GM12878 (cell line): ENCODE data around the gene SMIM20. TPM values are rescaled to one million over a fixed set of nuclear protein-coding genes. Genes with fewer than 3 reads are reported as not detected.

Source experiments
- ATAC-seq: fragments of 200-7000 bp; cut with Tn5 transposase; 3 replicates; pipeline ENCODE4 v1.9.1; 2020; ENCODE audit warnings: mild to moderate bottlenecking, moderate library complexity
- BruUV-seq: library from RNA; stranded (reverse); fragments of 400-500 nt; replicated peaks from 2 replicates; lab custom pipeline; 2021; lab: Mats Ljungman, UMichigan
- CTCF ChIA-PET: fragments of 300-600 bp; sonication (Branson Sonifier 250); formaldehyde crosslinking; extraction: SDS; loops from one replicate; lab custom pipeline; 2021; ENCODE audit warnings: inconsistent platforms; lab: Yijun Ruan, JAX
- POLR2A ChIA-PET: fragments of 350-600 bp; formaldehyde crosslinking; extraction: SDS; loops from one replicate; lab custom pipeline; 2021; ENCODE audit warnings: inconsistent platforms; lab: Charles Lee
- RAD21 ChIA-PET: fragments of 300-600 bp; sonication (Branson Sonifier 250); formaldehyde crosslinking; loops from one replicate; lab custom pipeline; 2023; ENCODE audit warnings: antibody characterized with exemption; ENCODE audit not compliant: unreplicated experiment; lab: Charles Lee
- SMC1A ChIA-PET: fragments of 300-600 bp; sonication (Branson Sonifier 250); formaldehyde crosslinking; loops from one replicate; lab custom pipeline; 2023; ENCODE audit not compliant: unreplicated experiment, uncharacterized antibody; lab: Charles Lee
- DNase-seq: peaks from one replicate; pipeline ENCODE4 v3.0.0-alpha.2; 2011; ENCODE audit warnings: low read depth, low spot score
- FAIRE-seq: peaks from 3 replicates; lab custom pipeline; 2011; peaks lifted over from hg19 to GRCh38; lab: Jason Lieb, UNC
- H2AFZ ChIP-seq: 2 replicates; pipeline ENCODE4 v1.6.0; 2011; ENCODE audit warnings: low read depth, low read length, control low read depth; ENCODE audit not compliant: control insufficient read depth
- H3K27ac ChIP-seq: 2 replicates; pipeline ENCODE4 v1.5.1; 2011; ENCODE audit warnings: control low read depth; ENCODE audit not compliant: control insufficient read depth, insufficient read depth
- H3K27me3 ChIP-seq, 2 experiments: replicated peaks in 1 of 2; 2 replicates each; pipeline versions ENCODE4 v1.6.0 to v1.6.1; 2011; ENCODE audit warnings: low read length in 1 of 2; ENCODE audit not compliant: control insufficient read depth in 2 of 2, insufficient read depth in 2 of 2
- H3K36me3 ChIP-seq, 2 experiments: 2 replicates each; pipeline ENCODE4 v1.5.1; 2011; ENCODE audit warnings: low read length in 1 of 2; ENCODE audit not compliant: control insufficient read depth in 2 of 2, insufficient read depth in 2 of 2
- H3K4me1 ChIP-seq: 2 replicates; pipeline ENCODE4 v1.6.1; 2011; ENCODE audit warnings: mild to moderate bottlenecking, low read length, moderate library complexity, mixed read lengths; ENCODE audit not compliant: control insufficient read depth, insufficient read depth
- H3K4me2 ChIP-seq: 2 replicates; pipeline ENCODE4 v1.6.0; 2011; ENCODE audit warnings: control low read depth; ENCODE audit not compliant: control insufficient read depth, insufficient read depth
- H3K4me3 ChIP-seq: fragments of 200-600 bp; sonication (generic); 2 replicates; pipeline ENCODE4 v1.5.1; 2016
- H3K79me2 ChIP-seq: 2 replicates; pipeline ENCODE4 v1.6.0; 2011; ENCODE audit warnings: low read length; ENCODE audit not compliant: control insufficient read depth, insufficient read depth
- H3K9ac ChIP-seq: 2 replicates; pipeline ENCODE4 v1.8.0; 2011; ENCODE audit warnings: low read length, control low read depth, mixed read lengths; ENCODE audit not compliant: control insufficient read depth, insufficient read depth
- H3K9me3 ChIP-seq: replicated peaks from 3 replicates; pipeline ENCODE4 v1.5.1; 2011; ENCODE audit warnings: mild to moderate bottlenecking, low read length; ENCODE audit not compliant: control insufficient read depth, insufficient read depth
- H4K20me1 ChIP-seq: 2 replicates; pipeline ENCODE4 v1.6.0; 2011; ENCODE audit not compliant: control insufficient read depth, insufficient read depth
- ASH2L ChIP-seq: fragments of 300-600, 200-600 bp; sonication (generic); IDR thresholded peaks from 2 replicates; pipeline ENCODE4 v1.6.1; 2017; ENCODE audit warnings: low read depth, mild to moderate bottlenecking, borderline replicate concordance
- BACH1 ChIP-seq: fragments of 450-650 bp; IDR thresholded peaks from 2 replicates; pipeline ENCODE4 v1.6.1; 2017; ENCODE audit warnings: mild to moderate bottlenecking, borderline replicate concordance
- BHLHE40 ChIP-seq, 2 experiments: fragments of 450-650 bp in 1 of 2; IDR thresholded peaks; 2 replicates each; pipeline ENCODE4 v1.6.1; 2011 to 2017; ENCODE audit warnings: low read depth in 2 of 2, borderline replicate concordance in 1 of 2, improper control_type of control experiment in 1 of 2, low read length in 1 of 2, mild to moderate bottlenecking in 1 of 2
- FOXM1 ChIP-seq: IDR thresholded peaks from 2 replicates; pipeline ENCODE4 v1.6.1; 2012; ENCODE audit warnings: low read depth, mild to moderate bottlenecking, inconsistent platforms, low read length, moderate library complexity
- GABPA ChIP-seq: IDR thresholded peaks from 2 replicates; pipeline ENCODE4 v1.6.1; 2014; ENCODE audit warnings: antibody characterized with exemption, low read depth, mild to moderate bottlenecking, inconsistent platforms
- HDGF ChIP-seq: fragments of 450-650 bp; IDR thresholded peaks from 2 replicates; pipeline ENCODE4 v1.6.1; 2016; ENCODE audit warnings: antibody characterized with exemption
- IKZF2 ChIP-seq, 2 experiments: fragments of 450-650 bp; IDR thresholded peaks; 2 replicates each; pipeline ENCODE4 v1.6.1; 2017; ENCODE audit warnings: mild to moderate bottlenecking in 2 of 2, moderate library complexity in 2 of 2
- RUNX3 ChIP-seq: IDR thresholded peaks from 2 replicates; pipeline ENCODE4 v1.6.1; 2012; ENCODE audit warnings: low read length, inconsistent platforms
- TCF7 ChIP-seq: IDR thresholded peaks from 2 replicates; pipeline ENCODE4 v1.6.1; 2014; ENCODE audit warnings: antibody characterized with exemption, borderline replicate concordance
- WGBS: methylation state at CpG from one replicate; pipeline ENCODE4 v1.1.6; 2016; ENCODE audit warnings: low lambda C conversion rate; ENCODE audit not compliant: insufficient replicate concordance, insufficient coverage; ENCODE audit errors: missing lambda C conversion rate; 5-methylcytosine and 5-hydroxymethylcytosine counted together
- in situ Hi-C: fragments of 300-500 bp; cut with MboI; formaldehyde crosslinking; loops from 9 replicates; pipeline ENCODE4 v1.14.3; 2018; ENCODE audit warnings: mixed read lengths
- intact Hi-C: fragments of 100-400 bp; cut with micrococcal nuclease; formaldehyde crosslinking; loops from one replicate; pipeline ENCODE4 v1.14.2; 2022; ENCODE audit not compliant: unreplicated experiment
- polyA plus RNA-seq, 11 experiments: library from polyadenylated mRNA; depleted of rRNA in 4 of 11; unstranded in 6 of 11; stranded (reverse) in 5 of 11; fragments of >200 nt; fragmentation: Nextera tagmentation in 4 of 11; fragmentation: Illumina TruSeq in 1 of 11; extraction: Ambion mirVana in 4 of 11; extraction: Trizol in 1 of 11; gene quantifications; 1 replicate in 1 of 11; 2 replicates in 10 of 11; pipeline versions ENCODE4 v1.2.1 to v1.2.3, GENCODE V29; 2011 to 2016; ENCODE audit warnings: inconsistent platforms in 2 of 11, missing spikeins in 2 of 11, low read depth in 1 of 11
- total RNA-seq, 4 experiments: library from RNA; depleted of rRNA in 3 of 4; stranded (reverse); fragments of >200 nt in 3 of 4; fragmentation: Illumina TruSeq in 1 of 4; extraction: Trizol in 1 of 4; gene quantifications; 2 replicates each; pipeline versions ENCODE4 v1.2.1 to v1.2.3, GENCODE V29; 2013 to 2021

Gene SMIM20
- total and polyA plus RNA-seq, 10 of the 15 experiments (the other 5 are each of a cell fraction or from before 2014, with no cell fraction given), result 17.3 to 38.0 (median 28.8) TPM

GRCh38 chr4:25949173-25949748 lies 35.2 kb downstream of the SMIM20 start:
- DNase-seq, result no peak
- Histone ChIP-seq H4K20me1 (no peaks in the 10 kb centered on the region; the same call in 1 of the 2 replicates), H3K4me2 (no peak overlapping the region), H3K27me3 (peaks cover 0 to 6% of the 10 kb centered on the region in 2 experiments; a peak in 1 of 4 replicates), H2AFZ (no peak overlapping the region), H3K27ac (no peak overlapping the region), H3K4me3 (no peak overlapping the region), H3K79me2 (no peaks in the 10 kb centered on the region), H3K36me3 (no peaks in the 10 kb centered on the region), H3K9ac (no peak overlapping the region), H3K4me1 (no peaks in the 10 kb centered on the region), H3K9me3 (no peaks in the 10 kb centered on the region)
- RAD21 ChIA-PET, result no interaction called here
- 50% methylated on average over 6 of the region's 6 CpGs for WGBS
- CTCF ChIA-PET, result interaction anchor here (1.5 kb wide), 1 partner anchor 39 kb away, joined by 5 read pairs; no protein-coding TSS in a partner anchor
- BruUV-seq, result no TSS peak
- SMC1A ChIA-PET, result interaction anchor here (0.7 kb wide), 1 partner anchor 9 kb away, joined by 3 read pairs; no protein-coding TSS in a partner anchor
- no peak for TF ChIP-seq HDGF
- no peak for TF ChIP-seq IKZF2 (IDR thresholded peaks at IDR 0.05)
- TF ChIP-seq FOXM1, result no peak
- TF ChIP-seq ASH2L, result no peak
- TF ChIP-seq TCF7, result no peak
- no peak for TF ChIP-seq RUNX3
- no peak for TF ChIP-seq BACH1
- intact Hi-C loops, result no loop called here
- POLR2A ChIA-PET, result no interaction called here
- no peak for FAIRE-seq
- no peak for ATAC-seq
- in situ Hi-C loops, result no loop called here

- in situ Hi-C loops (no loop called here), intact Hi-C loops (no loop called here)
- ChIA-PET POLR2A (no interaction called here), SMC1A (interaction anchor here (0.7 kb wide), 1 partner anchor 8 kb away, joined by 3 read pairs; no protein-coding TSS in a partner anchor), CTCF (interaction anchor here (0.7 kb wide), 1 partner anchor 32 kb away, joined by 3 read pairs; no protein-coding TSS in a partner anchor)
- H2AFZ ChIP-seq, result no peak overlapping the region
- H3K79me2 ChIP-seq, result no peaks in the 10 kb centered on the region
- H3K36me3 ChIP-seq, result no peaks in the 10 kb centered on the region
- no peak overlapping the region for H3K4me2 ChIP-seq
- no peak overlapping the region for H3K4me3 ChIP-seq
- H3K9me3 ChIP-seq, result no peaks in the 10 kb centered on the region
- H3K9ac ChIP-seq, result no peak overlapping the region
- H3K4me1 ChIP-seq, result no peaks in the 10 kb centered on the region
- 40% methylated on average over 8 of the region's 8 CpGs for WGBS
- no TSS peak for BruUV-seq
- no peak overlapping the region for H3K27ac ChIP-seq
- no peak for TF ChIP-seq GABPA
- TF ChIP-seq IKZF2 (IDR thresholded peaks at IDR 0.05), result no peak
- no peak for TF ChIP-seq BHLHE40 (IDR thresholded peaks at IDR 0.05; ENCODE audit: borderline replicate concordance in 1 of 2, low read depth in 2 of 2, low read length in 1 of 2)
- TF ChIP-seq, all 136 proteins: peak for 0
- FAIRE-seq, result no peak
- no peak for DNase-seq
- RAD21 ChIA-PET, result no interaction called here
- ATAC-seq, result no peak
- Histone ChIP-seq H4K20me1 (no peaks in the 10 kb centered on the region; the same call in 1 of the 2 replicates), H3K27me3 (peaks cover 0 to 6% of the 10 kb centered on the region in 2 experiments; a peak in 1 of 4 replicates)
These were observed 36.0 kb downstream of the SMIM20 start for GRCh38 chr4:25949994-25950393.
